ENCODE results near the gene GPC6.

DNA sequence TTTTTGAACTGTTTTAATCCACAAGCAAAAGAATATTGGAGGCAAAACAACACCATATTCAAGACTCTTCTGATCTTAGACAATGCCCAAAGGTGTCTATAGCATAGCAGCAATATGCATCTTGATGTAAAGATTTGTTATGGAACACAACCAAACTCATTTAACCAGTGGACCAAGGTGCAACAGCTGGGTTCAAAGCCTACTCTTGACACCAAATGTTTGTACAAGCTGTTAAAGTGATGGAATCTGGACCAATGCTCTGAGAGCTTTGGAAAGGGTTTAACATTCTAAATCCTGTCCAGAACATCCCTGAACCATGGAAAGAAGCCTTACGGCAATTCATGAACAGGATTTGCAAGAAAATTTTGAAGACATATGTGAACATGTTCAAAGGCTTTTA lies 520.0 kb downstream of the GPC6 start:
- no peak for TF ChIP-seq POLR2AphosphoS5 (IDR thresholded peaks at IDR 0.05)
- no peak for TF ChIP-seq POLR2A (IDR thresholded peaks at IDR 0.05)
- TF ChIP-seq, protein P1, sequence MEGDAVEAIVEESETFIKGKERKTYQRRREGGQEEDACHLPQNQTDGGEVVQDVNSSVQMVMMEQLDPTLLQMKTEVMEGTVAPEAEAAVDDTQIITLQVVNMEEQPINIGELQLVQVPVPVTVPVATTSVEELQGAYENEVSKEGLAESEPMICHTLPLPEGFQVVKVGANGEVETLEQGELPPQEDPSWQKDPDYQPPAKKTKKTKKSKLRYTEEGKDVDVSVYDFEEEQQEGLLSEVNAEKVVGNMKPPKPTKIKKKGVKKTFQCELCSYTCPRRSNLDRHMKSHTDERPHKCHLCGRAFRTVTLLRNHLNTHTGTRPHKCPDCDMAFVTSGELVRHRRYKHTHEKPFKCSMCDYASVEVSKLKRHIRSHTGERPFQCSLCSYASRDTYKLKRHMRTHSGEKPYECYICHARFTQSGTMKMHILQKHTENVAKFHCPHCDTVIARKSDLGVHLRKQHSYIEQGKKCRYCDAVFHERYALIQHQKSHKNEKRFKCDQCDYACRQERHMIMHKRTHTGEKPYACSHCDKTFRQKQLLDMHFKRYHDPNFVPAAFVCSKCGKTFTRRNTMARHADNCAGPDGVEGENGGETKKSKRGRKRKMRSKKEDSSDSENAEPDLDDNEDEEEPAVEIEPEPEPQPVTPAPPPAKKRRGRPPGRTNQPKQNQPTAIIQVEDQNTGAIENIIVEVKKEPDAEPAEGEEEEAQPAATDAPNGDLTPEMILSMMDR (IDR thresholded peaks at IDR 0.05) = no peak
